ENCODE data around the gene POLR2B.

Gene POLR2B

GRCh38 chr4:56979421-56980072 is 851 bp downstream of the POLR2B start:
- DNase-seq (ENCODE audit: insufficient read length, low spot score) (no peak), FAIRE-seq (peak; percentile 33)
- TF ChIP-seq TAF1 (IDR thresholded peaks at IDR 0.05; ENCODE audit: low read depth, low read length) (no peak), POU2F2 (IDR thresholded peaks at IDR 0.05; ENCODE audit: low read depth, low read length) (no peak), POLR2A (IDR thresholded peaks at IDR 0.05; ENCODE audit: low read depth, low read length) (no peak), PAX5 (IDR thresholded peaks at IDR 0.05; ENCODE audit: insufficient read depth, low read length, severe bottlenecking) (no peak), POLR2AphosphoS5 (IDR thresholded peaks at IDR 0.05; ENCODE audit: low read depth, low read length) (no peak), SPI1 (IDR thresholded peaks at IDR 0.05; ENCODE audit: low read depth, low read length) (no peak)

- TF ChIP-seq PAX5 (IDR thresholded peaks at IDR 0.05; ENCODE audit: insufficient read depth, low read length, severe bottlenecking) (no peak), POU2F2 (IDR thresholded peaks at IDR 0.05; ENCODE audit: low read depth, low read length) (no peak)
- DNase-seq (ENCODE audit: insufficient read length, low spot score) (no peak), FAIRE-seq (no peak)
These were observed 3.1 kb downstream of the POLR2B start for GRCh38 chr4:56981795-56982201.

GRCh38 chr4:56986192-56986591 is 7.5 kb downstream of the POLR2B start:
- no peak for DNase-seq (ENCODE audit: insufficient read length, low spot score)
- FAIRE-seq, result no peak
- no peak for TF ChIP-seq PAX5 (IDR thresholded peaks at IDR 0.05; ENCODE audit: insufficient read depth, low read length, severe bottlenecking)
- no peak for TF ChIP-seq POU2F2 (IDR thresholded peaks at IDR 0.05; ENCODE audit: low read depth, low read length)

GRCh38 chr4:56986952-56987351 is 8.3 kb downstream of the POLR2B start:
- DNase-seq (ENCODE audit: insufficient read length, low spot score), result no peak
- TF ChIP-seq POU2F2 (IDR thresholded peaks at IDR 0.05; ENCODE audit: low read depth, low read length), result no peak
- TF ChIP-seq POLR2AphosphoS5 (IDR thresholded peaks at IDR 0.05; ENCODE audit: low read depth, low read length), result no peak
- no peak for TF ChIP-seq POLR2A (IDR thresholded peaks at IDR 0.05; ENCODE audit: low read depth, low read length)
- TF ChIP-seq TAF1 (IDR thresholded peaks at IDR 0.05; ENCODE audit: low read depth, low read length), result no peak
- TF ChIP-seq SPI1 (IDR thresholded peaks at IDR 0.05; ENCODE audit: low read depth, low read length), result no peak
- TF ChIP-seq PAX5 (IDR thresholded peaks at IDR 0.05; ENCODE audit: insufficient read depth, low read length, severe bottlenecking), result no peak
- FAIRE-seq, result no peak

- peak; percentile 16 for FAIRE-seq
- TF ChIP-seq POLR2AphosphoS5 (IDR thresholded peaks at IDR 0.05; ENCODE audit: low read depth, low read length), result no peak
- no peak for TF ChIP-seq PAX5 (IDR thresholded peaks at IDR 0.05; ENCODE audit: insufficient read depth, low read length, severe bottlenecking)
- no peak for TF ChIP-seq TAF1 (IDR thresholded peaks at IDR 0.05; ENCODE audit: low read depth, low read length)
- TF ChIP-seq POU2F2 (IDR thresholded peaks at IDR 0.05; ENCODE audit: low read depth, low read length), result no peak
- TF ChIP-seq POLR2A (IDR thresholded peaks at IDR 0.05; ENCODE audit: low read depth, low read length), result no peak
- TF ChIP-seq SPI1 (IDR thresholded peaks at IDR 0.05; ENCODE audit: low read depth, low read length), result no peak
- DNase-seq (ENCODE audit: insufficient read length, low spot score), result no peak
These were observed 11.6 kb downstream of the POLR2B start for GRCh38 chr4:56990109-56990905.

GRCh38 chr4:56995525-56995924 is 16.8 kb downstream of the POLR2B start:
- DNase-seq (ENCODE audit: insufficient read length, low spot score), result no peak
- no peak for TF ChIP-seq PAX5 (IDR thresholded peaks at IDR 0.05; ENCODE audit: insufficient read depth, low read length, severe bottlenecking)
- no peak for FAIRE-seq

- DNase-seq (ENCODE audit: insufficient read length, low spot score), result no peak
- no peak for FAIRE-seq
- TF ChIP-seq POLR2AphosphoS5 (IDR thresholded peaks at IDR 0.05; ENCODE audit: low read depth, low read length), result no peak
- TF ChIP-seq POU2F2 (IDR thresholded peaks at IDR 0.05; ENCODE audit: low read depth, low read length), result no peak
- no peak for TF ChIP-seq POLR2A (IDR thresholded peaks at IDR 0.05; ENCODE audit: low read depth, low read length)
- TF ChIP-seq PAX5 (IDR thresholded peaks at IDR 0.05; ENCODE audit: insufficient read depth, low read length, severe bottlenecking), result no peak
- TF ChIP-seq TAF1 (IDR thresholded peaks at IDR 0.05; ENCODE audit: low read depth, low read length), result no peak
- TF ChIP-seq SPI1 (IDR thresholded peaks at IDR 0.05; ENCODE audit: low read depth, low read length), result no peak
These were observed 21.1 kb downstream of the POLR2B start for GRCh38 chr4:56999751-57000150.

GRCh38 chr4:57013543-57014120 is 34.9 kb downstream of the POLR2B start:
- FAIRE-seq, result no peak
- TF ChIP-seq PAX5 (IDR thresholded peaks at IDR 0.05; ENCODE audit: insufficient read depth, low read length, severe bottlenecking) (no peak), POU2F2 (IDR thresholded peaks at IDR 0.05; ENCODE audit: low read depth, low read length) (no peak), SPI1 (IDR thresholded peaks at IDR 0.05; ENCODE audit: low read depth, low read length) (no peak), POLR2A (IDR thresholded peaks at IDR 0.05; ENCODE audit: low read depth, low read length) (no peak), POLR2AphosphoS5 (IDR thresholded peaks at IDR 0.05; ENCODE audit: low read depth, low read length) (no peak), TAF1 (IDR thresholded peaks at IDR 0.05; ENCODE audit: low read depth, low read length) (no peak)
- DNase-seq (ENCODE audit: insufficient read length, low spot score), result no peak

GRCh38 chr4:57018980-57019379 is 40.3 kb downstream of the POLR2B start:
- no peak for FAIRE-seq
- TF ChIP-seq PAX5 (IDR thresholded peaks at IDR 0.05; ENCODE audit: insufficient read depth, low read length, severe bottlenecking) (no peak), POLR2A (IDR thresholded peaks at IDR 0.05; ENCODE audit: low read depth, low read length) (no peak), POU2F2 (IDR thresholded peaks at IDR 0.05; ENCODE audit: low read depth, low read length) (no peak), POLR2AphosphoS5 (IDR thresholded peaks at IDR 0.05; ENCODE audit: low read depth, low read length) (no peak), SPI1 (IDR thresholded peaks at IDR 0.05; ENCODE audit: low read depth, low read length) (no peak), TAF1 (IDR thresholded peaks at IDR 0.05; ENCODE audit: low read depth, low read length) (no peak)
- no peak for DNase-seq (ENCODE audit: insufficient read length, low spot score)

Measured in GM12891 (cell line).